Psoas muscle (tissue), 8 donors: ENCODE data around the gene ANAPC13. TPM values are rescaled to one million over a fixed set of nuclear protein-coding genes. Genes with fewer than 3 reads are reported as not detected.

ENCODE experiments used
- ATAC-seq, 4 donors: fragments of 200-7000 bp; cut with Tn5 transposase; one replicate each; pipeline ENCODE4 v1.9.1; 2020; ENCODE audit warnings: moderate library complexity in 3 of 4, mild to moderate bottlenecking in 2 of 4
- DNase-seq, 2 donors: peaks; one replicate each; pipeline ENCODE4 v3.0.0-alpha.2; 2020
- H3K27ac ChIP-seq: fragments of 200-600 bp; one replicate; pipeline ENCODE4 v1.8.0; 2022
- H3K27me3 ChIP-seq, 3 donors: fragments of 200-600 bp in 1 of 3; one replicate each; pipeline versions ENCODE4 v1.6.1 to v1.8.0; 2013 to 2022; ENCODE audit warnings: low read length in 2 of 3, mild to moderate bottlenecking in 2 of 3, moderate library complexity in 1 of 3; ENCODE audit not compliant: insufficient read depth in 3 of 3
- H3K36me3 ChIP-seq, 2 donors: fragments of 200-600 bp in 1 of 2; one replicate each; pipeline versions ENCODE4 v1.6.1 to v1.8.0; 2013 to 2022; ENCODE audit warnings: low read depth in 1 of 2, mild to moderate bottlenecking in 1 of 2, moderate library complexity in 1 of 2; ENCODE audit not compliant: insufficient read depth in 1 of 2
- H3K4me1 ChIP-seq: fragments of 200-600 bp; one replicate; pipeline ENCODE4 v1.8.0; 2022
- H3K4me3 ChIP-seq: fragments of 200-600 bp; one replicate; pipeline ENCODE4 v1.8.0; 2022; ENCODE audit warnings: mild to moderate bottlenecking
- H3K9me3 ChIP-seq: fragments of 200-600 bp; one replicate; pipeline ENCODE4 v1.8.0; 2022
- CTCF ChIP-seq: fragments of 200-600 bp; IDR thresholded peaks from one replicate; pipeline ENCODE4 v1.8.0; 2022; ENCODE audit warnings: antibody characterized with exemption
- WGBS, 3 donors: extraction: QIAGEN DNeasy Blood & Tissue Kit; methylation state at CpG; one replicate each; pipeline versions ENCODE4 v1.1.6 to v1.1.7; 2013; 5-methylcytosine and 5-hydroxymethylcytosine counted together
- intact Hi-C, 2 donors: fragments of 100-400 bp; cut with DNase I; formaldehyde crosslinking; loops; one replicate each; pipeline versions ENCODE4 v1.11.0 to v1.14.2; 2022
- long read RNA-seq, 2 donors: library from polyadenylated mRNA; unstranded; transcript quantifications; one replicate each; pipeline ENCODE4 v2.0.0, GENCODE V29; 2021
- polyA plus RNA-seq, 3 donors: library from polyadenylated mRNA; stranded (reverse); fragments of 200-250 nt; gene quantifications; one replicate each; pipeline ENCODE4 v1.2.3, GENCODE V29; 2013
- total RNA-seq, 4 donors: library from RNA; stranded (reverse); fragmentation: NEBNext Ultra II Directional in 2 of 4; extraction: Animal tissue kit (Norgen Biotek cat#: 25700) in 2 of 4; gene quantifications; one replicate each; pipeline versions ENCODE4 v1.2.1 to v1.2.4, GENCODE V29; 2021 to 2023
- donor health status: healthy with polysubstance abuse.
- donor health status: DM: no; HTN: no; CAD: no; lungs with moderate emphysema.
- donor health status: Bipolar disorder and iron deficiency.
- donor health status: healthy.
- donor health status: DM: yes; HTN: yes; CAD: no.
- donor health status: DM: no; HTN: no; CAD: no.
- donor health status: DM: no; HTN: no; CAD: no.
- donor health status: DM: yes; HTN: yes; CAD: no.

Gene ANAPC13
- total RNA-seq, result 10 to 100 TPM; 48.6 to 65.8 (median 63.5) TPM
- polyA plus RNA-seq, result 10 to 100 TPM; 68.7 to 73.7 (median 71.5) TPM
- long read RNA-seq, donor 1, transcript ANAPC13-204 (3 exons, 1,840 nt), result minor isoform, 5 of 31 reads
- long read RNA-seq, donor 1, transcript ANAPC13-201 (3 exons, 1,209 nt), result major isoform, 22 of 31 reads
- long read RNA-seq, donor 1, partial matches to known transcripts, result 0 of 31 reads
- long read RNA-seq, donor 1, other reads (novel, unspliced or antisense), result 3 of 31 reads
- long read RNA-seq, donor 2, transcript ANAPC13-204 (3 exons, 1,840 nt), result minor isoform, 14 of 59 reads
- long read RNA-seq, donor 2, transcript ANAPC13-201 (3 exons, 1,209 nt), result major isoform, 41 of 59 reads
- long read RNA-seq, donor 2, partial matches to known transcripts, result 0 of 59 reads
- long read RNA-seq, donor 2, other reads (novel, unspliced or antisense), result 0 of 59 reads

- intact Hi-C loops, result no loop called here
- peaks cover 37% of the 10 kb centered on the region for H3K4me1 ChIP-seq
- TF ChIP-seq CTCF, result no peak
- peak within 1 kb of the TSS; percentile 97 for H3K27ac ChIP-seq
- H3K27me3 ChIP-seq, result no peaks in the 10 kb centered on the region
- no peaks in the 10 kb centered on the region for H3K9me3 ChIP-seq
- H3K4me3 ChIP-seq, result peak within 1 kb of the TSS; percentile 93
- ATAC-seq, result peak; percentile 90 to 93 (median 92)
- WGBS, 3 donors, result 0% methylated on average over 64 to 81 of the region's 81 CpGs
- DNase-seq, result peak; percentile 92 to 96
- peaks cover 0 to 18% of the 10 kb centered on the region in 2 donors for H3K36me3 ChIP-seq
These were observed at the start of gene ANAPC13, which contains the start of gene CEP63 for GRCh38 chr3:134485718-134486576. TSS of gene ANAPC13 (minus strand) at chr3:134485985. CDS start at chr3:134482904, 3,081 bp downstream. TSS of gene CEP63 (plus strand) at chr3:134486057. CDS start at chr3:134495321, 9,264 bp downstream.

- peaks cover 3 to 66% of the 10 kb centered on the region in 2 donors for H3K36me3 ChIP-seq
- no peak for ATAC-seq
- no peaks in the 10 kb centered on the region for H3K9me3 ChIP-seq
- H3K4me3 ChIP-seq, result no peak overlapping the region
- 93 to 98% (median 96%) methylated on average over 4 of the region's 4 CpGs for WGBS, 3 donors
- no peaks in the 10 kb centered on the region for H3K27me3 ChIP-seq
- TF ChIP-seq CTCF, result no peak
- intact Hi-C loops, result no loop called here
- no peak overlapping the region for H3K27ac ChIP-seq
- no peak for DNase-seq
- peaks cover 5% of the 10 kb centered on the region for H3K4me1 ChIP-seq
These were observed 49.6 kb upstream of the ANAPC13 start for GRCh38 chr3:134535186-134535970.

- intact Hi-C loops, result no loop called here
- no peak overlapping the region for H3K27ac ChIP-seq
- H3K9me3 ChIP-seq, result no peaks in the 10 kb centered on the region
- WGBS, 3 donors, result 83 to 91% (median 86%) methylated on average over 1 of the region's 1 CpG
- H3K4me3 ChIP-seq, result no peak overlapping the region
- peaks cover 5% of the 10 kb centered on the region for H3K4me1 ChIP-seq
- H3K36me3 ChIP-seq, result peaks cover 3 to 52% of the 10 kb centered on the region in 2 donors
- DNase-seq (no peak), ATAC-seq (no peak)
- H3K27me3 ChIP-seq, result no peaks in the 10 kb centered on the region
- TF ChIP-seq CTCF, result no peak
These were observed 47.7 kb upstream of the ANAPC13 start for GRCh38 chr3:134533493-134533892.

- 99% methylated on average over 7 of the region's 7 CpGs for WGBS, 3 donors
- no peak for DNase-seq
- Histone ChIP-seq H3K4me1 (peaks cover 5% of the 10 kb centered on the region), H3K4me3 (no peak overlapping the region), H3K9me3 (peaks cover 37% of the 10 kb centered on the region), H3K27me3 (no peaks in the 10 kb centered on the region), H3K27ac (no peak overlapping the region), H3K36me3 (no peaks in the 10 kb centered on the region)
- TF ChIP-seq CTCF, result no peak
- ATAC-seq, result no peak
- intact Hi-C loops, result no loop called here
These were observed 41.9 kb upstream of the ANAPC13 start for GRCh38 chr3:134527538-134528186.
